Bladder microvascular endothelial cell (primary cell): Measurements from ENCODE around the gene PARG. TPM values are rescaled to one million over a fixed set of nuclear protein-coding genes. Genes with fewer than 3 reads are reported as not detected.

Experiments
- total RNA-seq: library from RNA; depleted of rRNA; stranded (reverse); fragments of >200 nt; gene quantifications from 2 replicates; pipeline ENCODE4 v1.2.3, GENCODE V29; 2014

PARG gene
- total RNA-seq: 18.1 and 44.1 TPM in 2 replicates

DNA sequence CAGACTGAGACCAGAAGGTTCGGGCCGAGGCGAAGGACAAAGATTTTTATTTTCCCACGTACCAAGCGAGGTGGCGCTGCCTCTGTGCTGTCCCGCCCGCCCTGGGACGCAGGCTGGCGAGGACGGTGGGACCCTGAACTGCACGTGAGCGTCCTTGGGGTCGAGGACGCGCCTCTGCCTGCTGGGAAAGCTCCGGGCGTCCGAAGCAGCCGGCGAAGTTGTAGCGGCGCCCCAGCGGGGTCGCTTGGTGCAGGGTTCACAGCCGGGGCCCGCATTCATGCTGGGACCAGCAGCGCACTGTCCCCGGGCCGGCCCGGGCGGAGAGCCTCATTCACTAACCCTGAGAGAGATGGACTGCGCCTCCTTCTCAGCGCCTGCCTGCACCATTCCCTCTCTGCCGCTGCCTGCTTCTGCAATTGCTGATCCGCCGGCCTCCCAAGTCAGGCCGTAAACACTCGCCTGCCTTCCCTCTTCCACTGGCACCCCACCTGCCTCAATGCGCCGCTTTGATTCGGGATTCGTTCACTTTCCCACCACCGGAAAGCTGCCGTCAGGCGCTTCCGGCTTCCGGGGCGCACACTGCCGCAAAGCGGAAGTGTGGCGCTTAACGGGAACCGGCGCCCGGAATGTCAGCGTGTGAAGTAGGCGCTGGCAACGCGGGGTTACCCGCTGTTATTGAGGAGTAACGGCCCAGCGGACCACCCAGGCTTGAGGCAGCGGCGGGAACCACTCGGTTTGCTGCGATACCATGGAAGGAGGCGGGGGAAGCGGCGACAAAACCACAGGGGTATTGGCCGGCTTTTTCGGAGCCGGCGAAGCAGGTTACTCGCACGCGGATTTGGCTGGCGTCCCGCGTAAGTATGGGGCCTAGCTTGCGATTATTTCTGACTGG is at the start of gene PARG, which contains the start of gene TIMM23B:
PARG (minus strand) TSS at position 581 of the 892 bp plus-strand sequence; CDS start at position 279, 302 bp downstream.
TIMM23B (plus strand) TSS at position 607 of the 892 bp plus-strand sequence; CDS start at position 749, 142 bp downstream.

DNA sequence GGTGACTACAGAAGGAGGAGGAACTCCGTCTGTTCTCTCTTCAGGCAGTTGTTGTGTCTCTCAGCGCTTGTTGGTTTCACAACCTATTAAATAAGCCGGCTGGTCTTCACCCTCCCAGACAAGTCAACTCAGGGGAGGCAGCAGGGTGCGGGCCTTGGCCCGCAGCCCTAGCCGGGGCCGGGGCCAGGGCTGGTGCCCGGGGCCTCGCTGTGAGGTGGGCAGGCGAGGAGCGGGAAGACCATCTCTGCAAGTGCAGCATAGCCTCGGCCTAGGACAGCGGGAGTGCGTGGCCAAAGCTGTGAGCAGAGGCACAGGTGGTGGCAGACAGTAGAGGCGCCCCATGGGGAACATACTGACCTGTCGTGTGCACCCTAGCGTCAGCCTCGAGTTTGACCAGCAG is 46.5 kb upstream of the PARG start, which contains the start of gene AGAP6:
AGAP6 (plus strand) TSS at position 31 of the 400 bp plus-strand sequence; CDS start at position 341, 310 bp downstream.

Other genes starting within 250 kb of the PARG start
- 0.16 and 0.25 TPM in 2 replicates for gene OGDHL, start 179.7 kb downstream of the PARG start, total RNA-seq
- 5.5 and 17.2 TPM in 2 replicates for gene TIMM23B, start within 50 bp of the PARG start, total RNA-seq
- 1.1 and 4.0 TPM in 2 replicates for gene AGAP6, start 46.4 kb upstream of the PARG start, total RNA-seq
- gene WASHC2A, start 125.9 kb upstream of the PARG start, total RNA-seq: 32.7 and 62.1 TPM in 2 replicates